OCI-LY1 (cell line): ENCODE measurements around the gene AQP7.

Source experiments
- H2AFZ ChIP-seq: fragments of 200-600 bp; sonication (generic), shearing (Covaris generic); 2 replicates; pipeline ENCODE4 v1.6.0; 2014; ENCODE audit warnings: antibody characterized with exemption, mild to moderate bottlenecking, low read length
- H3F3A ChIP-seq: fragments of 200-600 bp; sonication (generic), shearing (Covaris generic); 2 replicates; pipeline ENCODE4 v1.6.0; 2014; ENCODE audit warnings: mild to moderate bottlenecking, antibody characterized with exemption, low read length, moderate library complexity; ENCODE audit not compliant: insufficient read depth
- H3K27ac ChIP-seq: fragments of 200-600 bp; sonication (generic); 2 replicates; pipeline ENCODE4 v1.5.1; 2014; ENCODE audit warnings: low read length, mixed run types, mild to moderate bottlenecking, low read depth; ENCODE audit not compliant: poor library complexity, severe bottlenecking
- H3K27me3 ChIP-seq: fragments of 200-600 bp; sonication (generic); 2 replicates; pipeline ENCODE4 v1.6.0; 2014; ENCODE audit warnings: antibody characterized with exemption, mild to moderate bottlenecking, low read length, moderate library complexity; ENCODE audit not compliant: insufficient read depth
- H3K36me3 ChIP-seq: fragments of 200-600 bp; sonication (generic); 2 replicates; pipeline ENCODE4 v1.6.1; 2014; ENCODE audit warnings: mild to moderate bottlenecking, antibody characterized with exemption, low read length, moderate library complexity, mixed read lengths; ENCODE audit not compliant: insufficient read depth
- H3K4me1 ChIP-seq: fragments of 200-600 bp; sonication (generic); 2 replicates; pipeline ENCODE4 v1.5.1; 2014; ENCODE audit warnings: mild to moderate bottlenecking, low read length, moderate library complexity; ENCODE audit not compliant: insufficient read depth, severe bottlenecking
- H3K4me2 ChIP-seq: fragments of 200-600 bp; sonication (generic), shearing (Covaris generic); 2 replicates; pipeline ENCODE4 v1.6.1; 2014; ENCODE audit warnings: low read length
- H3K4me3 ChIP-seq: fragments of 200-600 bp; sonication (generic); 2 replicates; pipeline ENCODE4 v1.5.1; 2014; ENCODE audit warnings: low read length, low read depth, mild to moderate bottlenecking, mixed read lengths; ENCODE audit not compliant: poor library complexity, severe bottlenecking
- H3K79me2 ChIP-seq: fragments of 200-600 bp; shearing (Covaris generic); 2 replicates; pipeline ENCODE4 v1.6.1; 2016; ENCODE audit warnings: mixed run types, low read length, mixed read lengths; ENCODE audit not compliant: insufficient read depth
- H3K9ac ChIP-seq: fragments of 200-600 bp; sonication (generic), shearing (Covaris generic); 2 replicates; pipeline ENCODE4 v1.6.1; 2014; ENCODE audit warnings: mild to moderate bottlenecking, low read length, mixed read lengths
- H3K9me2 ChIP-seq: fragments of 200-600 bp; sonication (generic), shearing (Covaris generic); 2 replicates; pipeline ENCODE4 v1.6.1; 2014; ENCODE audit warnings: low read depth, mild to moderate bottlenecking, low read length, mixed read lengths
- H3K9me3 ChIP-seq: fragments of 200-600 bp; shearing (Covaris generic); 2 replicates; pipeline ENCODE4 v1.6.1; 2014; ENCODE audit warnings: low read length, mixed read lengths
- H4K20me1 ChIP-seq: fragments of 200-600 bp; sonication (generic), shearing (Covaris generic); 2 replicates; pipeline ENCODE4 v1.6.0; 2016; ENCODE audit warnings: mild to moderate bottlenecking, low read length; ENCODE audit not compliant: insufficient read depth
- EZH2 ChIP-seq: fragments of 200-600 bp; sonication (generic), shearing (Covaris generic); IDR thresholded peaks from 2 replicates; pipeline ENCODE4 v1.8.0; 2017; ENCODE audit warnings: borderline replicate concordance, mixed run types, mild to moderate bottlenecking, antibody characterized with exemption, low read length, moderate library complexity, mixed read lengths
- TF ChIP-seq, protein P1 (sequence below): fragments of 200-600 bp; sonication (generic), shearing (Covaris generic); IDR thresholded peaks from 2 replicates; pipeline ENCODE4 v1.5.1; 2017; ENCODE audit warnings: mild to moderate bottlenecking, antibody characterized with exemption, low read length, moderate library complexity, mixed read lengths

Gene AQP7

DNA sequence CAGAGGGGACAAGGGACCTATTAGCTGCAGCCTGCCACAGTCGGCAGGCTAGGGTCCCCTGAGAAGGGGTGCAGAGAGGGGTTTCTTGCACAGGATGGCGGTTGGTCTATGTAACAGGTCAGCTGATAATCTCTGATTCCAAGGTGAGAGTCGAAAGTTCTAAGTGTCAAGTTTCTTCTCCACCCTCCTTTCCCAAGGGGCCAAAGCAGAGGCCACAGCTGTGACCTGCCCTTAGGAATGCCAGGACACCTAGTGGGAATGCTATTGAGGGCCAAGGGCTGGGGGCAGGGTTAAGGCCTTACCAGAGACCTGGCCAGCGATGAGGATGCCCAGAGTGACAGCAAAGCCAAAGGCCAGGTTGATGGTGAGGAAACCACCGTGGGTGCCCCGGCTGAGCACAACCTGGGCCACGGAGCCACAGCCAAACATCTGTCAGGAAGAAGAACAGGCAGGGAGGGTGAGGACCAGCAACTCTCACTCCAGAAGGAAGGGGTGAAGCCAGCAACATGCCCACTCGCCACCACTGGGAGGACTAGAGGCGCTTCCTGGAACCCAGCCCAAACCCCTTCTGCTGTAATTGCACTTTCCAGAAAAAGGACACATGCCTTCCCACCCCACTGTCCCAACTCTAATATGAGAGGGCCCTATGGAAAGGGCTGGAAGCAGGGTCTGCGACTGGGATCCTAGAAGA is 41.2 kb upstream of the AQP7 start:
- H3K79me2 ChIP-seq, result no peaks in the 10 kb centered on the region
- no peaks in the 10 kb centered on the region for H3K9me3 ChIP-seq
- H3K4me3 ChIP-seq, result no peak overlapping the region
- 0 out of 2 replicates have a peak, but pooled peaks cover 5% of the 10 kb centered on the region for H3K27me3 ChIP-seq
- no peak for TF ChIP-seq EZH2
- TF ChIP-seq, protein P1, sequence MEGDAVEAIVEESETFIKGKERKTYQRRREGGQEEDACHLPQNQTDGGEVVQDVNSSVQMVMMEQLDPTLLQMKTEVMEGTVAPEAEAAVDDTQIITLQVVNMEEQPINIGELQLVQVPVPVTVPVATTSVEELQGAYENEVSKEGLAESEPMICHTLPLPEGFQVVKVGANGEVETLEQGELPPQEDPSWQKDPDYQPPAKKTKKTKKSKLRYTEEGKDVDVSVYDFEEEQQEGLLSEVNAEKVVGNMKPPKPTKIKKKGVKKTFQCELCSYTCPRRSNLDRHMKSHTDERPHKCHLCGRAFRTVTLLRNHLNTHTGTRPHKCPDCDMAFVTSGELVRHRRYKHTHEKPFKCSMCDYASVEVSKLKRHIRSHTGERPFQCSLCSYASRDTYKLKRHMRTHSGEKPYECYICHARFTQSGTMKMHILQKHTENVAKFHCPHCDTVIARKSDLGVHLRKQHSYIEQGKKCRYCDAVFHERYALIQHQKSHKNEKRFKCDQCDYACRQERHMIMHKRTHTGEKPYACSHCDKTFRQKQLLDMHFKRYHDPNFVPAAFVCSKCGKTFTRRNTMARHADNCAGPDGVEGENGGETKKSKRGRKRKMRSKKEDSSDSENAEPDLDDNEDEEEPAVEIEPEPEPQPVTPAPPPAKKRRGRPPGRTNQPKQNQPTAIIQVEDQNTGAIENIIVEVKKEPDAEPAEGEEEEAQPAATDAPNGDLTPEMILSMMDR, result no peak
- no peaks in the 10 kb centered on the region for H3F3A ChIP-seq
- no peak overlapping the region for H2AFZ ChIP-seq
- H3K4me1 ChIP-seq, result peaks cover 26% of the 10 kb centered on the region
- no peaks in the 10 kb centered on the region for H3K36me3 ChIP-seq
- H4K20me1 ChIP-seq, result no peaks in the 10 kb centered on the region
- H3K9ac ChIP-seq, result no peak overlapping the region
- H3K9me2 ChIP-seq, result no peaks in the 10 kb centered on the region
- no peak overlapping the region for H3K27ac ChIP-seq
- H3K4me2 ChIP-seq, result no peak overlapping the region

- Histone ChIP-seq H3K27me3 (0 out of 2 replicates have a peak, but pooled peaks cover 5% of the 10 kb centered on the region), H4K20me1 (no peaks in the 10 kb centered on the region), H3K9me2 (no peaks in the 10 kb centered on the region), H3K4me3 (no peak overlapping the region), H3K9ac (no peak overlapping the region), H3K4me2 (no peak overlapping the region), H3K27ac (no peak overlapping the region), H3K79me2 (no peaks in the 10 kb centered on the region), H3K4me1 (peaks cover 24% of the 10 kb centered on the region), H3K36me3 (no peaks in the 10 kb centered on the region), H3K9me3 (no peaks in the 10 kb centered on the region), H2AFZ (no peak overlapping the region), H3F3A (no peaks in the 10 kb centered on the region)
- TF ChIP-seq, protein P1, result no peak
- TF ChIP-seq EZH2, result no peak
Measured at GRCh38 chr9:33443047-33443446, 40.7 kb upstream of the AQP7 start.

- H3K4me2 ChIP-seq, result no peak overlapping the region
- H3F3A ChIP-seq, result no peaks in the 10 kb centered on the region
- no peaks in the 10 kb centered on the region for H3K9me2 ChIP-seq
- no peaks in the 10 kb centered on the region for H3K79me2 ChIP-seq
- 0 out of 2 replicates have a peak, but pooled peaks cover 5% of the 10 kb centered on the region for H3K27me3 ChIP-seq
- TF ChIP-seq, protein P1, result no peak
- no peak for TF ChIP-seq EZH2
- H3K4me1 ChIP-seq, result peaks cover 17% of the 10 kb centered on the region
- H3K9ac ChIP-seq, result no peak overlapping the region
- H3K4me3 ChIP-seq, result no peak overlapping the region
- no peak overlapping the region for H2AFZ ChIP-seq
- no peaks in the 10 kb centered on the region for H4K20me1 ChIP-seq
- no peak overlapping the region for H3K27ac ChIP-seq
- no peaks in the 10 kb centered on the region for H3K9me3 ChIP-seq
- no peaks in the 10 kb centered on the region for H3K36me3 ChIP-seq
Measured at GRCh38 chr9:33442125-33442524, 39.8 kb upstream of the AQP7 start.
